IPS DF 6.9 (cell line): ENCODE data around the gene ANKFY1.
"Not testable (repeated sequence)": the region's sequence is repeated elsewhere in the genome, so short reads cannot be mapped to it uniquely, and the experiment has no call there.

Source experiments
- DNase-seq: peaks from one replicate; pipeline ENCODE4 v3.0.0-alpha.2; 2013; ENCODE audit warnings: low read depth, low spot score
- H3K27ac ChIP-seq: one replicate; pipeline ENCODE4 v1.5.1; 2013; ENCODE audit warnings: low read length, control low read depth
- H3K27me3 ChIP-seq: 2 replicates; pipeline ENCODE4 v1.6.1; 2013; ENCODE audit warnings: mild to moderate bottlenecking, low read length; ENCODE audit not compliant: control insufficient read depth, insufficient read depth
- H3K36me3 ChIP-seq: 2 replicates; pipeline ENCODE4 v1.6.1; 2013; ENCODE audit warnings: low read length; ENCODE audit not compliant: control insufficient read depth, insufficient read depth
- H3K4me1 ChIP-seq: 2 replicates; pipeline ENCODE4 v1.6.1; 2013; ENCODE audit warnings: low read length; ENCODE audit not compliant: control insufficient read depth, insufficient read depth
- H3K4me3 ChIP-seq: 2 replicates; pipeline ENCODE4 v1.5.1; 2013; ENCODE audit warnings: mild to moderate bottlenecking, low read length
- H3K9me3 ChIP-seq: 2 replicates; pipeline ENCODE4 v1.6.1; 2013; ENCODE audit warnings: low read length, inconsistent platforms; ENCODE audit not compliant: control insufficient read depth, insufficient read depth
- WGBS: extraction: QIAGEN DNeasy Blood & Tissue Kit; methylation state at CpG from one replicate; pipeline ENCODE4 v1.1.7; 2013; ENCODE audit warnings: mixed read lengths, missing lambda C conversion rate; ENCODE audit not compliant: insufficient read length, insufficient coverage; 5-methylcytosine and 5-hydroxymethylcytosine counted together

The ANKFY1 gene

DNA sequence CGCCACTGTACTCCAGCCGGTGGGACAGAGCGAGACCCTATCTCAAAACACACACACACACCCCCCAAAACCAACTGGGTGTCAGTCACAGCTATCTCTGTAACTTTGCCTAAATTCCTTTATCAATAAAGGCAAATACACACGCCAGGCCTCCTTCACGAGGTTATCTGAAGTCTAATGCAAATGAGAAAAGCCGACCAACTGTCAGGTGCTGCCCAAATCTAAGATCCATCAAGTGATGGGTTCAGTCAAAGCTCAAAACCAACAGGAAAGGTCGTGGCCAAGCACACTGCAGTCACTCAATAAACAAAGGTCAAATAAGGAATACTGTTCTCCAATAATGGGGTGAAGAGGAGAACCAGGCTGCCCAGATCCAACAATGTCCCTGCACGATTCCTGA is 1.1 kb downstream of the ANKFY1 start:
- Histone ChIP-seq H3K9me3 (no peaks in the 10 kb centered on the region), H3K4me3 (peak overlapping the region; percentile 87; the same call in 1 of the 2 replicates), H3K4me1 (no peaks in the 10 kb centered on the region), H3K36me3 (0 out of 2 replicates have a peak, but pooled peaks cover 2% of the 10 kb centered on the region), H3K27me3 (no peaks in the 10 kb centered on the region), H3K27ac (no peak overlapping the region)
- DNase-seq: no peak
- WGBS: no CpG with 5 or more reads among the region's 8 CpGs

DNA sequence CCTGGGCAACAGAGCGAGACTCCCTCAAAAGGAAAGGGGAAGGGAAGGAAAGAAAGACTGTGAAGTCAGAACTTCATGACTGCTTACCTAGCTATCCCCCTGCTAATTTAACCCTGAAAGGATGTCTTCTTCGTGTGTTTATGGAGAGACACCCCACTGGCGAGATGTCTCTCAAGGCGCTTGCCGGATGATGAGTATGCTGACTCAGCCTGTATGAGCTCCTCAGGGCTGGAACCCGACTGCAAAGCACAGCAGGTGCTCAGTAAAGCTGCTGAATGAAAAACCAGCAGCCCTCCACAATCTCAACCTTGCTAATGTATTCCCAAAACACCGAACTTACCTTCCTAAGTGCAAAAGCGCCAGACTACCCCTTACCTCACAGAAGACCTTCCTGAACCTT is 2.3 kb downstream of the ANKFY1 start:
- H3K27me3 ChIP-seq: no peaks in the 10 kb centered on the region
- DNase-seq: no peak
- 0 out of 2 replicates have a peak, but pooled peaks cover 2% of the 10 kb centered on the region for H3K36me3 ChIP-seq
- H3K27ac ChIP-seq: no peak overlapping the region
- no CpG with 5 or more reads among the region's 8 CpGs for WGBS
- H3K9me3 ChIP-seq: no peaks in the 10 kb centered on the region
- no peaks in the 10 kb centered on the region for H3K4me1 ChIP-seq
- no peak overlapping the region for H3K4me3 ChIP-seq

DNA sequence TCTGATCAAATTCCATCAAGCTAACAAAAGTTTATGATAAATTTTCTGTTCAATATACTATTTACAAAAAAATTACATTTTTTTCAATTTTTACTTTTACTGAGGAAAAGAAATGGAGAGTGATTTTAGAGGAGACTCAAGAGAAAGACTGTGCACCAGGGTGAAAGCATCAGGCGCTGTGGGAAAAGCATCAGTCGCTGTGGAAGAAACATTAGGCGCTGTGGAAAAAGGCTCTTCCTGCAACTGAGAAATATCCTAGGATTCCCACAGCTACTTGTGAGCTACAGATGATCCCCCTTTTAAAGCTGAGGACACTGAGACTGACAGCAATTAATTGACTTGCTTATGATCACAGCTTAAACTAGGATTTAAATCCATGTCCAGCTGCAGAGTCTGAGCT is 4.9 kb downstream of the ANKFY1 start:
- Histone ChIP-seq H3K9me3 (no peaks in the 10 kb centered on the region), H3K27ac (no peak overlapping the region), H3K4me1 (no peaks in the 10 kb centered on the region), H3K36me3 (0 out of 2 replicates have a peak, but pooled peaks cover 2% of the 10 kb centered on the region), H3K4me3 (no peak overlapping the region), H3K27me3 (no peaks in the 10 kb centered on the region)
- WGBS: no CpG with 5 or more reads among the region's 3 CpGs
- no peak for DNase-seq

DNA sequence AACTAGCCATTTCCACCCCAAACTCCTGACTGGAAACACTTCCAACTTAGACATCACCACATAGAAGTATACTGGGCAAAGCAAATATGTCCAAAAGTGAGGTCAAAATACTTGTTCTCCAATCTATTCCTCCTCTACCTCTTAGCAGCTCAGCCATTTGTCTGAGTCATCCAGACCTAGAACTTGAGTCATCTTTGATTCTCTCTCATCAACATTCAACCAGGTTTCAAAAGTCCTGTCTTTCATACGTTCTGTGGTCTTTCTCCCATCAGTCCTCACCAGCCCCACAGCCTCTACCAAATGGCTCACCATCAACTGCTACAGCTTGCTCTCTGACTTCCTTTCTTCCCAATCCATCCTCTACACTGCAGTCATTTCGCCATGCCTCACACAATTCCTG is 6.8 kb downstream of the ANKFY1 start:
- H3K27ac ChIP-seq: no peak overlapping the region
- DNase-seq: no peak
- no peak overlapping the region for H3K4me3 ChIP-seq
- H3K4me1 ChIP-seq: no peaks in the 10 kb centered on the region
- no CpG with 5 or more reads among the region's 2 CpGs for WGBS
- 0 out of 2 replicates have a peak, but pooled peaks cover 2% of the 10 kb centered on the region for H3K36me3 ChIP-seq
- H3K9me3 ChIP-seq: no peaks in the 10 kb centered on the region
- no peaks in the 10 kb centered on the region for H3K27me3 ChIP-seq

DNA sequence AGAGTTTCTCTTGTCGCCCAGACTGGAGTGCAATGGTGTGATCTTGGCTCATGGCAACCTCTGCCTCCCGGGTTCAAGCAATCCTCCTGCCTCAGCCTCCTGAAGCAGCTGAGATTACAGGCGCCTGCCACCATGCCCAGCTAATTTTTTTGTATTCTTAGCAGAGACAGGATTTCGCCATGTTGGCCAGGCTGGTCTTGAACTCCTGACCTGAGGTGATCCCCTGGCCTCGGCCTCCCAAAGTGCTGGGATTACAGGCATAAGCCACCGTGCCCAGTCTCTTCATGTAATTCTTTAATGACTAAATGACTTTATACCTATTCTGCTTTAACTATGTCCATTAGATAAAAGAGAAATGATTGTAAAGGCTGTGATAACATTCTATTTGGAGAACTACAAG is 8.5 kb downstream of the ANKFY1 start:
- not testable (repeated sequence) for H3K27me3 ChIP-seq, H3K4me1 ChIP-seq, H3K9me3 ChIP-seq, H3K4me3 ChIP-seq, DNase-seq, H3K36me3 ChIP-seq, H3K27ac ChIP-seq
- WGBS: no CpG with 5 or more reads among the region's 6 CpGs

DNA sequence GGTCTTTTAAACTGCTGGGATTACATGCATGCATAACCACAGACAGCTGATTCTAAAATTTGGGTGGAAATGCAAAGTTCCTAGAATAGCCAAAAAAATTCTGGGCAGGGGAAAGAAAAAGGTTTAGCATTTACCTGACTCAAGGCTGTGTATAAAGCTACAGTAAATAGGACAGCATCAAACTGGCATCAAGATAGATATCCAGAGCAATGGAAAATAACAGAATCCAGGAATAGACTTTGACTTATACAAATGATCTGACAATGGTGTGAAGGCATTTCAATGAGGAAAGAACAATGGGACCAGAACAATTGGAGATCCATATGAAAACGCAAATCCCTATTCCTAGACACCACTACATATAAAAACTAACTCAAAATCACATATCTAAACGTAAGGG is 12.9 kb downstream of the ANKFY1 start:
- no peak overlapping the region for H3K4me3 ChIP-seq
- H3K9me3 ChIP-seq: no peaks in the 10 kb centered on the region
- H3K27me3 ChIP-seq: no peaks in the 10 kb centered on the region
- no peak overlapping the region for H3K27ac ChIP-seq
- DNase-seq: no peak
- H3K36me3 ChIP-seq: no peaks in the 10 kb centered on the region
- WGBS: no CpG with 5 or more reads among the region's 2 CpGs
- H3K4me1 ChIP-seq: peaks cover 6% of the 10 kb centered on the region

DNA sequence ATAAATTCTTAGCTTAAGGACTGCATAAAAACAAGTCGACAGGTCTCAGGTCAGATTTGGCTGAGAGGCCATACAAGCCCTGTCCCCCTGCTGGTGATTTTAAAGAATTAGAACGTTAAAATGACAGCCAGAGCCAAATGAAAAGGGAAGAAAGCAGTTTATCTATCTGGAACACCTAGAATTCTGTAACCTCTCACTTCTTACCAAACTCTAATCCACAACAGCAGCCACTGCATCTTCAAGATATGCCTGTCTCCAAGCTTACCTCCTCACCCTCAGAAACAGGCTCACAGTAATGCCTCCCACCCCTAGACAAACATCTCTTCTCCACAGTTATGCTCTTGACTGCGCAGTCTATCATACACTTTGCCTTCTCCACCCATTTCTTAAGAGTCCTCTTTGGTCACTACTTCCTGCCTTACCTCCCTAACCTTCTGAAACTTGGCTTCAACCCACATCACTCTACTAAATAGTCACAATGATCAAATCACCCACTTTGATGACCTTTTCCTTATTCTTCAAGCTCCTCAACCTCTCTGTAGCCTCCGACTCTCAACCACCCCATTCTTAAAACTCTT is 14.2 kb downstream of the ANKFY1 start:
- DNase-seq: no peak
- Histone ChIP-seq H3K4me1 (peaks cover 6% of the 10 kb centered on the region), H3K4me3 (no peak overlapping the region), H3K27me3 (no peaks in the 10 kb centered on the region), H3K27ac (no peak overlapping the region), H3K9me3 (no peaks in the 10 kb centered on the region), H3K36me3 (no peaks in the 10 kb centered on the region)
- WGBS: no CpG with 5 or more reads among the region's 4 CpGs

DNA sequence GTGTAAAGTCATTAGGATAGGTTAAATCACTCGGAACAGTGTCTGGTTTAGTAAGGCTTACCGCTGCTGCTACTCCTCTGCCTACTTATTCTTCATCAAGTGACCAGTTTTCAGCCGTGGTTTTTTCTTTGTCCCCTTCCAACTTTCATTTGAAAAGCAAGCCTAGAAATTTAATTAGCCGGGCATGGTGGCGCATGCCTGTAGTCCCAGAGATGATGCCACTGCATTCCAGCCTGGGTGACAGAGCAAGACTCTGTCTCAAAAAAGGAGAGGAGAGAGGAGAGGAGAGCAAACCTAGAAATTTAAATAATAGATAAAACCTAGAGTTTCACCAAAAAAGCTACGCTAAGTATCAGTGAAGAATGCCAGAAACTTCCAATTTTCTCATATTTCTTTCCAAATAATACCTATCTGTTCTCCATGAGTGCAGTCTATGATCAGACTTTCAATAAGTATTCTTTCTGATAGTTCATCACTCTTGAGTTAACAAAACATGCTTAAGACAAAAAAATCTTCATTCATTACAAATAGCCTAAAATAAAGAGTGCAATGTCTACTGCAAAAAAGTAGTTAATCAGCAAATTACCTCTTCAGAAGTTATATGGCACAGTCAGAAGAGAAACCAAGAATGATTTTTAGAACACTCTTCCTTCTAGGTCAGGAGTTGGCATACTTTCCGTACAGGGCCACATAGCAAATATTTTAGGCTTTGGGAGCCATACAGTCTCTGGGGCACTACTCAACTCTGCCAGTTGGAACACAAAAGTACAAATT is 15.1 kb downstream of the ANKFY1 start:
- Histone ChIP-seq H3K27me3 (no peaks in the 10 kb centered on the region), H3K27ac (no peak overlapping the region), H3K4me3 (no peak overlapping the region), H3K4me1 (peaks cover 6% of the 10 kb centered on the region), H3K36me3 (no peaks in the 10 kb centered on the region), H3K9me3 (no peaks in the 10 kb centered on the region)
- DNase-seq: no peak
- WGBS: no CpG with 5 or more reads among the region's 7 CpGs

DNA sequence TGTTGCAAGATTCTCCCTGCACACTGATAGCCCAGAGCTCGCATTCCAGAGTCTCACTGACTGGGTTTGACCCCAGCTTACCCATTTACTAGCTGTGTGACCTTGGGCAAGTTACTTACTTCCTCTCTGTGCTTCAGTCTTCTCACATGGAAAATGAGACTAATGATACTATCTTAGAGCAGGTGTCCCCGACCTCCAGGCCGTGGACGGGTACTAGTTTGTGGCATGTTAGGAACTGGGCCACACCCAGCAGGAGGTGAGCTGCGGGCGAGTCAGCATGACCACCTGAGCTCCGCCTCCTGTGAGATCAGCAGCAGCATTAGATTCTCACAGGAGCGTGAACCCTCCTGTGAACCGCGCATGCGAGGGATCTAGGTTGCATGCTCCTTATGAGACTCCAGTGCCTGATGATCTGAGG is 15.8 kb downstream of the ANKFY1 start:
- Histone ChIP-seq H3K4me3 (no peak overlapping the region), H3K36me3 (no peaks in the 10 kb centered on the region), H3K4me1 (peaks cover 6% of the 10 kb centered on the region), H3K9me3 (no peaks in the 10 kb centered on the region), H3K27ac (no peak overlapping the region), H3K27me3 (no peaks in the 10 kb centered on the region)
- no peak for DNase-seq
- no CpG with 5 or more reads among the region's 11 CpGs for WGBS

DNA sequence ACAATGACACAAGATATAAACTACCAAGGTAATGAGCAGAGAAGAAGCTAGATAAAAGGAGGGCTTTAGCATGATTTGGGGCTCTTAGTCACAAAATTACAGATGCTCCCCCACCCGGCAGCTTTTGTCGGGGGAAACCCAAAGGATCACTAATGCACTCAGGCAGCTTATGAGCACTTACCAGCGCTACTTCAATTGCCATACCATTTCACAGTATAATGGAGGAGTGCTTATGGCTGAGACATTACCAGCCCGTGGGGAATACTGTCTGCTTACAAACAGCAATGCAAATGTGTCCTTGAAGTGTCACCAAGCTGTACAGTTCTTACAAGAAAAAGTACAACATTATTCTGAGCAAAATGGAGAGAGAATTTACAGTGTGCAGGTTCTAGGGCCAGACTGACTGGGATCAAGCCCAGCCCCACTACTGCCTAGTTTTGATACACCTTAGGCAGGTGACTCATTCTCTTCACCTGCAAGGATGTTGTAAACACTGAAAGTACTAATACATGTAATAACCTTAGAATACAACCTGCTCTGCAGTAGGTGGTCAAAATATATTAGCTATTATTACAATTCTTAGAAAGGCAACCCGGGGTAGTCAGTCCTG is 16.3 kb downstream of the ANKFY1 start:
- H3K27ac ChIP-seq: no peak overlapping the region
- WGBS: no CpG with 5 or more reads among the region's 5 CpGs

More for the DNA sequence above, 16.3 kb downstream of the ANKFY1 start:
- no peaks in the 10 kb centered on the region for H3K9me3 ChIP-seq
- no peaks in the 10 kb centered on the region for H3K36me3 ChIP-seq
- no peak overlapping the region for H3K4me3 ChIP-seq
- DNase-seq: no peak
- H3K27me3 ChIP-seq: no peaks in the 10 kb centered on the region
- peaks cover 6% of the 10 kb centered on the region for H3K4me1 ChIP-seq
